HL-60 (cell line): ENCODE data around the gene HDGF.
A peak's percentile ranks its signal among the peaks of the same experiment; 100 is the strongest.

Experiments used
- DNase-seq, 2 experiments: peaks; one replicate each; pipeline ENCODE4 v3.0.0-alpha.2; 2010 to 2020; ENCODE audit warnings: low read depth in 1 of 2, low spot score in 1 of 2
- H3K27ac ChIP-seq: fragments of 250-450 bp; sonication (Bioruptor Pico); replicated peaks from 2 replicates; pipeline ENCODE4 v1.5.1; 2020; ENCODE audit warnings: mild to moderate bottlenecking, moderate library complexity
- H3K27me3 ChIP-seq: fragments of 250-450 bp; sonication (Bioruptor Pico); 2 replicates; pipeline ENCODE4 v1.5.1; 2021; ENCODE audit warnings: mild to moderate bottlenecking, moderate library complexity; ENCODE audit not compliant: insufficient read depth, poor library complexity, severe bottlenecking
- H3K4me3 ChIP-seq: replicated peaks from 2 replicates; pipeline ENCODE4 v1.5.1; 2011; ENCODE audit warnings: mild to moderate bottlenecking, control low read depth, low read length; ENCODE audit not compliant: insufficient read depth
- CTCF ChIP-seq: IDR thresholded peaks from one replicate; pipeline ENCODE4 v1.5.1; 2011; ENCODE audit warnings: low read length, control low read depth, inconsistent platforms; ENCODE audit not compliant: insufficient read depth
- GABPA ChIP-seq: IDR thresholded peaks from 2 replicates; pipeline ENCODE4 v1.6.1; 2012; ENCODE audit warnings: low read depth
- POLR2AphosphoS5 ChIP-seq: IDR thresholded peaks from 2 replicates; pipeline ENCODE4 v1.6.1; 2012; ENCODE audit warnings: low read depth
- SPI1 ChIP-seq: IDR thresholded peaks from 2 replicates; pipeline ENCODE4 v1.6.1; 2012; ENCODE audit warnings: low read depth, mild to moderate bottlenecking, borderline replicate concordance
- long read RNA-seq: library from polyadenylated mRNA; unstranded; transcript quantifications from one replicate; pipeline ENCODE4 v2.0.0, GENCODE V29; 2020
- TF ChIP-seq, protein P1 (sequence below): IDR thresholded peaks from 2 replicates; pipeline ENCODE4 v1.6.1; 2012; ENCODE audit warnings: low read depth; ENCODE audit not compliant: insufficient replicate concordance

The HDGF gene
- long read RNA-seq, transcript HDGF-201 (6 exons, 2,380 nt): major isoform, 12 of 28 reads
- long read RNA-seq, partial matches to known transcripts: 15 of 28 reads
- long read RNA-seq, other reads (novel, unspliced or antisense): 0 of 28 reads

DNA sequence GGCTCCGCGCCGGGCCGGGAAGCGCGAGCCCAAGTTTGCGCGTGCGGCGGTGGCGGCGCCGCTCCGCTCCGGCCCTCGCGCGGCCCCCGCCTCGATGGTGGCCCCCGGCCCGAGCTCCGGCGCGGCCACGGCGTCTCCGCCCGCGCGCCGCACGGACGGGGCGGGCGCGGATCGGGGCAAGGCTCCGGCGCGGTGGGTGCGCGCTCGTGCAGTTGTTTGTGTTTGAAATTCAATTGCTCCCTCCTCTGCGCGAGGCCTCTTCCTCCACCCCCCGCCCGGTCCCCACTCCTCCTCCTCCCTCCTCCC lies at the start of gene HDGF:
Gene HDGF, minus strand, starts transcription at position 225 of the 306 bp plus-strand sequence. CDS start 246 bp downstream, outside the sequence.
- Histone ChIP-seq H3K27ac (peak within 1 kb of the TSS; percentile 99), H3K4me3 (peak within 1 kb of the TSS; percentile 75), H3K27me3 (no peaks in the 10 kb centered on the region)
- TF ChIP-seq POLR2AphosphoS5 (no peak), CTCF (no peak), SPI1 (no peak), GABPA (no peak)
- TF ChIP-seq, protein P1, sequence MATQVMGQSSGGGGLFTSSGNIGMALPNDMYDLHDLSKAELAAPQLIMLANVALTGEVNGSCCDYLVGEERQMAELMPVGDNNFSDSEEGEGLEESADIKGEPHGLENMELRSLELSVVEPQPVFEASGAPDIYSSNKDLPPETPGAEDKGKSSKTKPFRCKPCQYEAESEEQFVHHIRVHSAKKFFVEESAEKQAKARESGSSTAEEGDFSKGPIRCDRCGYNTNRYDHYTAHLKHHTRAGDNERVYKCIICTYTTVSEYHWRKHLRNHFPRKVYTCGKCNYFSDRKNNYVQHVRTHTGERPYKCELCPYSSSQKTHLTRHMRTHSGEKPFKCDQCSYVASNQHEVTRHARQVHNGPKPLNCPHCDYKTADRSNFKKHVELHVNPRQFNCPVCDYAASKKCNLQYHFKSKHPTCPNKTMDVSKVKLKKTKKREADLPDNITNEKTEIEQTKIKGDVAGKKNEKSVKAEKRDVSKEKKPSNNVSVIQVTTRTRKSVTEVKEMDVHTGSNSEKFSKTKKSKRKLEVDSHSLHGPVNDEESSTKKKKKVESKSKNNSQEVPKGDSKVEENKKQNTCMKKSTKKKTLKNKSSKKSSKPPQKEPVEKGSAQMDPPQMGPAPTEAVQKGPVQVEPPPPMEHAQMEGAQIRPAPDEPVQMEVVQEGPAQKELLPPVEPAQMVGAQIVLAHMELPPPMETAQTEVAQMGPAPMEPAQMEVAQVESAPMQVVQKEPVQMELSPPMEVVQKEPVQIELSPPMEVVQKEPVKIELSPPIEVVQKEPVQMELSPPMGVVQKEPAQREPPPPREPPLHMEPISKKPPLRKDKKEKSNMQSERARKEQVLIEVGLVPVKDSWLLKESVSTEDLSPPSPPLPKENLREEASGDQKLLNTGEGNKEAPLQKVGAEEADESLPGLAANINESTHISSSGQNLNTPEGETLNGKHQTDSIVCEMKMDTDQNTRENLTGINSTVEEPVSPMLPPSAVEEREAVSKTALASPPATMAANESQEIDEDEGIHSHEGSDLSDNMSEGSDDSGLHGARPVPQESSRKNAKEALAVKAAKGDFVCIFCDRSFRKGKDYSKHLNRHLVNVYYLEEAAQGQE: no peak
- DNase-seq: no peak

- Histone ChIP-seq H3K4me3 (no peak overlapping the region), H3K27me3 (no peaks in the 10 kb centered on the region), H3K27ac (no peak overlapping the region)
- peak in 1 of 2 experiments; percentile 56 for DNase-seq
- TF ChIP-seq CTCF (peak; percentile 82), SPI1 (no peak), POLR2AphosphoS5 (no peak)
These were observed 45.9 kb upstream of the HDGF start for GRCh38 chr1:156797212-156797871.

GRCh38 chr1:156796340-156797097 lies 45.0 kb upstream of the HDGF start:
- Histone ChIP-seq H3K27ac (no peak overlapping the region), H3K27me3 (no peaks in the 10 kb centered on the region), H3K4me3 (no peak overlapping the region)
- no peak for TF ChIP-seq GABPA
- no peak for DNase-seq

DNA sequence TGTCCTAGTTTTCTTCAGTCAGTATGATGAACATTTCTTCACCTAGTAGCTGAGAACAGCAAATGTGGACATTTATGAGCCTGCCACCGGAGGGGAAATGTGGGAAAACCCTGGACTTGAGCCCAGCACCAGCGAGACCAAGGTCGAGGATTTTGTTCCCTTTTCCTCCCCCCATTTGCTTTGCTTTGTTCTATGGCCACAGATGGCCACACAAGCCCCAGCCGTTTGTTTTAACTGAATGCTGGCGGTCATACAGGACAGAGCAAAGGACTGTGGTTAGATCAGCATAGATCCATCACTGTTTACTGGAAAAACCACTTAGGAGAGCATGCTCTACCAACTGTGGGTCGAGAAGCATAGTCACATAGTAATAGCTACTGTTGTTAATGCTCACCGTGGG lies 44.3 kb upstream of the HDGF start:
- Histone ChIP-seq H3K27me3 (no peaks in the 10 kb centered on the region), H3K4me3 (no peak overlapping the region), H3K27ac (no peak overlapping the region)
- TF ChIP-seq SPI1 (no peak), GABPA (no peak), CTCF (no peak), POLR2AphosphoS5 (no peak)
- TF ChIP-seq, protein P1: no peak
- no peak for DNase-seq
